ENCODE results near the gene CDC37L1. TPM values are rescaled to one million over a fixed set of nuclear protein-coding genes. Genes with fewer than 3 reads are reported as not detected.

Gene CDC37L1
- total and polyA plus RNA-seq, 2 of the 8 experiments (the other 6 are each of a cell fraction or from before 2014, with no cell fraction given), result 4.6 to 23.8 TPM

DNA sequence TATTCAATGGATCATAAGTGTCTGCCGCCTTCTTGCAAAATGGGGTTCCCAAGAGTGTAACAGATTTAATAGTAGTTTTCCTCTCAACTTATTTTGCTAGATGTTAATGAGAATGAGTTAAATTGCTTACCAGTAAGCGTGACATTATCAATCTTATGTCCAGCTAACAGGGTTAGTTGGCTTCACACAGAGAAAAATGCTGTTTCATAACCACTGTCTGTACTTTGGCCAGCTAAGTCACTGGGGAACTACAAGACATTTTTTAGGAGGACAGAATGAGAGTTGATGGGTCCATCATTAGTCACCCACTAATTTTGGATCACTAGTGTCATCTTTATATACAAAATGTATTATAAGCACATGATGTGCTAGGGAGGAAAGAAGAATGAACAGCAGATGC lies 1.4 kb downstream of the CDC37L1 start (continued):
- TF ChIP-seq KDM5A (IDR thresholded peaks at IDR 0.05; ENCODE audit: low read length) (no peak), ZNF274 (IDR thresholded peaks at IDR 0.05; ENCODE audit: borderline replicate concordance, extremely low read depth, low read length) (no peak)
